ENCODE measurements around the gene AGBL4. TPM values are rescaled to one million over a fixed set of nuclear protein-coding genes. Genes with fewer than 3 reads are reported as not detected.

Gene AGBL4
- total RNA-seq, 6 experiments from 2014 or later, result not detected

DNA sequence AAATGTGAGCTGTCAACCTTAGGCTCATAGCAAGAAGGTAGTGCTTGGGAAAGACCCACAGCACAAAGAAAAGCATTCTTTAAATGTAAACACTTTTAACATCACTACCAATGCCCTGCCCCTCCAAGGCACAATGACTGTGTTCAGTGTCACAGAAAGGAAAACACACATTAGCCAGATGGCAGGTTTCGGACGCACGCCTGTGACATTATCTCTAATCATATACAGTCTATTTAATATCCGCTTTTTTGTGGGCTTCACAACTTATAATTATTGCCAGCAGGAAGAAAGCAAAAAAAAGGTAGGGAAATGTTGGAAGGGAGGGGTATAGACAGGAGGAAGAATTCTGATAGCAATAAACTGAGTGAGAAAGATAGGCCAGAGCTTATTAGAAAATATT, 1134.7 kb downstream of the AGBL4 start:
- H3K27me3 Mint-ChIP-seq (ENCODE audit: insufficient read depth), result no peaks in the 10 kb centered on the region; the same call in 1 of the 2 replicates
- H3K27ac Mint-ChIP-seq, result no peak overlapping the region
- no peaks in the 10 kb centered on the region for H3K4me1 Mint-ChIP-seq (ENCODE audit: low read depth)
- no peak overlapping the region for H3K4me3 Mint-ChIP-seq
- H3K9me3 Mint-ChIP-seq, result peaks cover 47% of the 10 kb centered on the region
- TF ChIP-seq, protein P1, sequence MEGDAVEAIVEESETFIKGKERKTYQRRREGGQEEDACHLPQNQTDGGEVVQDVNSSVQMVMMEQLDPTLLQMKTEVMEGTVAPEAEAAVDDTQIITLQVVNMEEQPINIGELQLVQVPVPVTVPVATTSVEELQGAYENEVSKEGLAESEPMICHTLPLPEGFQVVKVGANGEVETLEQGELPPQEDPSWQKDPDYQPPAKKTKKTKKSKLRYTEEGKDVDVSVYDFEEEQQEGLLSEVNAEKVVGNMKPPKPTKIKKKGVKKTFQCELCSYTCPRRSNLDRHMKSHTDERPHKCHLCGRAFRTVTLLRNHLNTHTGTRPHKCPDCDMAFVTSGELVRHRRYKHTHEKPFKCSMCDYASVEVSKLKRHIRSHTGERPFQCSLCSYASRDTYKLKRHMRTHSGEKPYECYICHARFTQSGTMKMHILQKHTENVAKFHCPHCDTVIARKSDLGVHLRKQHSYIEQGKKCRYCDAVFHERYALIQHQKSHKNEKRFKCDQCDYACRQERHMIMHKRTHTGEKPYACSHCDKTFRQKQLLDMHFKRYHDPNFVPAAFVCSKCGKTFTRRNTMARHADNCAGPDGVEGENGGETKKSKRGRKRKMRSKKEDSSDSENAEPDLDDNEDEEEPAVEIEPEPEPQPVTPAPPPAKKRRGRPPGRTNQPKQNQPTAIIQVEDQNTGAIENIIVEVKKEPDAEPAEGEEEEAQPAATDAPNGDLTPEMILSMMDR (IDR thresholded peaks at IDR 0.05), result no peak
- no peak for DNase-seq
- H3K36me3 Mint-ChIP-seq (ENCODE audit: low read depth), result no peaks in the 10 kb centered on the region

- TF ChIP-seq, protein P1 (IDR thresholded peaks at IDR 0.05), result no peak
- Mint-ChIP-seq H3K27me3 (ENCODE audit: insufficient read depth) (no peaks in the 10 kb centered on the region; the same call in 1 of the 2 replicates), H3K27ac (no peak overlapping the region), H3K4me1 (ENCODE audit: low read depth) (no peaks in the 10 kb centered on the region), H3K4me3 (no peak overlapping the region), H3K36me3 (ENCODE audit: low read depth) (no peaks in the 10 kb centered on the region), H3K9me3 (peaks cover 50% of the 10 kb centered on the region)
- DNase-seq, result no peak
Measured at GRCh38 chr1:48887796-48888195, 1136.0 kb downstream of the AGBL4 start.

DNA sequence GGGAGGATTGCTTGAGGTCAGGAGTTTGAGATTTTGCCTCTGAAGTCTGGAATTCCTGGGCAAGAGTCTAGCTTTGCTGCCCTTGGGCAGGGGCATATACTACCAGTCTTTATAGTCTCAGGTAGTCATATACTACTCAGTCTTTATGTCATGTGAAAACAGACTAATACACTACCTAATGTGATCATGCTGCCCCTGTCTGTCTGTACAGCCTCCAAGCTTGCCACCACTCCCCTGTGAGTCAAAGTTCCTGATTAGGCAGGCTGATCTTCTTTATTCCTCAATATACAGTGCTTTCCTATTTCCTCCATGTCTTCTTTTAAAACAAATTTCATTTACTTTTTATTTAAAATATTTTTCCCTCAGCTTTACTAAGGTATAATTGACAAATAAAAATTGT, 1141.7 kb downstream of the AGBL4 start:
- H3K27ac Mint-ChIP-seq, result no peak overlapping the region
- no peaks in the 10 kb centered on the region for H3K36me3 Mint-ChIP-seq (ENCODE audit: low read depth)
- no peaks in the 10 kb centered on the region for H3K27me3 Mint-ChIP-seq (ENCODE audit: insufficient read depth)
- TF ChIP-seq, protein P1 (IDR thresholded peaks at IDR 0.05), result no peak
- peaks cover 43% of the 10 kb centered on the region for H3K9me3 Mint-ChIP-seq
- no peak overlapping the region for H3K4me3 Mint-ChIP-seq
- H3K4me1 Mint-ChIP-seq (ENCODE audit: low read depth), result no peaks in the 10 kb centered on the region
- DNase-seq, result no peak

DNA sequence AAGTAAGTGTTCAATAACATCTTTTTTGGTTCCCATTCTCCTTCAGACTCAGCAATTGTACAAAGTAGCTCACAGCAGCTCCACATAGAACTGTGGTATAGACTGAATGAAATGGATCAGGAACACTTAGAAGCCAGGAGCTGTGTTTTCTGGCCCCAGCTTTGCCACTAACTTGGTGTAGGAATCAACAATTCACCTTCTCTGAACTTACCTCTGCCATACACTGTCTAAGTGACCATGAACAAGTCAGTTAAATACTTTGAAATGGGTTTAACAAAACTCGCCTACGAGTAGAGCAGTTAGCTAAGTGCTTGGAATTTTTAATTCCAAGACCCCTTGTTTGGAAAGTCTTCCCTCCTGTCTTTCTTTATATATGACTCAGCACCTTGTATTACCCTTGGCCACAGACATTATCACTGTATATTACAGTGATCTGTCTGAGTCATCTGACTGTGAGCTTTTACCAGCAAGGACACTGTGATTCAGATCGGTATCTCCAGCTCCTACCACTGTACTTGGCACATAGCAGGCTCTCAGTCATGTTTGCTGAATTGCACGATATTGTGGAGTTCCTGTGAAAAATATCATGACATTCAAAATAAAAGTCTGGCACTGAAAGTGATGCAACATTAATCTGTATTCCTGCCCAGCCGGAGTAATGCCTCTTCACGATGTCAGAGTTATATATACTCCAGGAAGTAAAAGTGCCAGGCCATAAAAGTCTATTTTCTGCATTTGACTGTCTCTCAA, 1145.4 kb downstream of the AGBL4 start:
- peak; percentile 0 for DNase-seq
- no peak overlapping the region for H3K4me3 Mint-ChIP-seq
- no peaks in the 10 kb centered on the region; the same call in 1 of the 2 replicates for H3K27me3 Mint-ChIP-seq (ENCODE audit: insufficient read depth)
- no peak overlapping the region for H3K27ac Mint-ChIP-seq
- H3K4me1 Mint-ChIP-seq (ENCODE audit: low read depth), result no peaks in the 10 kb centered on the region
- TF ChIP-seq, protein P1 (IDR thresholded peaks at IDR 0.05), result no peak
- H3K9me3 Mint-ChIP-seq, result peaks cover 47% of the 10 kb centered on the region
- no peaks in the 10 kb centered on the region for H3K36me3 Mint-ChIP-seq (ENCODE audit: low read depth)

- TF ChIP-seq, protein P1 (IDR thresholded peaks at IDR 0.05), result no peak
- Mint-ChIP-seq H3K9me3 (peaks cover 47% of the 10 kb centered on the region), H3K27ac (no peak overlapping the region), H3K4me1 (ENCODE audit: low read depth) (no peaks in the 10 kb centered on the region), H3K36me3 (ENCODE audit: low read depth) (no peaks in the 10 kb centered on the region), H3K27me3 (ENCODE audit: insufficient read depth) (no peaks in the 10 kb centered on the region; the same call in 1 of the 2 replicates), H3K4me3 (no peak overlapping the region)
- no peak for DNase-seq
Measured at GRCh38 chr1:48876330-48876785, 1147.4 kb downstream of the AGBL4 start.
